ENCODE results near the gene APPBP2. TPM values are rescaled to one million over a fixed set of nuclear protein-coding genes. Genes with fewer than 3 reads are reported as not detected.

The APPBP2 gene
- total and polyA plus RNA-seq, 12 donors = 5.5 to 63.4 (median 36.1) TPM

DNA sequence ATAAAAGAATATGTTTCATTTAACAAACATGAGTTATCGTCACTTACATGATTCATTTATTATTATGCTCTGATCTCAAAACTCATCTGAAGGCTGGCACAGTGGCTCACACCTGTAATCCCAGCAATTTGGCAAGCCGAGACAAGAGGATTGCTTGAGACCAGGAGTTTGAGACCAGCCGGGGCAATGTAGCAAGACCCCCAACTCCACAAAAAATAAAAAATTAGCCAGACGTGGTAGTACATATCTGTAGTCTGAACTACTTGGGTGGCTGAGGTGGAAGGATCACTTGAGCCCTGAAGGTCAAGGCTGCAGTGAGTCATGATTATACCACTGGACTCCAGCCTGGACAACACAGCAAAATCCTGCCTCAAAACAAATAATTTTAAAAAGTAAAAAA, 16.0 kb downstream of the APPBP2 start:
- H3K4me3 ChIP-seq = no peak overlapping the region
- no peaks in the 10 kb centered on the region for H3K27me3 ChIP-seq
- no peaks in the 10 kb centered on the region for H3K9me3 ChIP-seq (replicated peaks in 1 of 3)
- H3K27ac ChIP-seq = no peak overlapping the region
- WGBS, 4 donors = 69 to 70% (median 69%) methylated on average over 4 of the region's 4 CpGs
- H3K36me3 ChIP-seq (replicated peaks in 1 of 2) = peaks cover 0 to 8% of the 10 kb centered on the region in 2 donors
- H3K4me1 ChIP-seq (replicated peaks in 1 of 2) = peaks cover 9 to 43% of the 10 kb centered on the region in 2 donors
- TF ChIP-seq POLR2A (IDR thresholded peaks at IDR 0.05) = no peak
- TF ChIP-seq, protein P1, sequence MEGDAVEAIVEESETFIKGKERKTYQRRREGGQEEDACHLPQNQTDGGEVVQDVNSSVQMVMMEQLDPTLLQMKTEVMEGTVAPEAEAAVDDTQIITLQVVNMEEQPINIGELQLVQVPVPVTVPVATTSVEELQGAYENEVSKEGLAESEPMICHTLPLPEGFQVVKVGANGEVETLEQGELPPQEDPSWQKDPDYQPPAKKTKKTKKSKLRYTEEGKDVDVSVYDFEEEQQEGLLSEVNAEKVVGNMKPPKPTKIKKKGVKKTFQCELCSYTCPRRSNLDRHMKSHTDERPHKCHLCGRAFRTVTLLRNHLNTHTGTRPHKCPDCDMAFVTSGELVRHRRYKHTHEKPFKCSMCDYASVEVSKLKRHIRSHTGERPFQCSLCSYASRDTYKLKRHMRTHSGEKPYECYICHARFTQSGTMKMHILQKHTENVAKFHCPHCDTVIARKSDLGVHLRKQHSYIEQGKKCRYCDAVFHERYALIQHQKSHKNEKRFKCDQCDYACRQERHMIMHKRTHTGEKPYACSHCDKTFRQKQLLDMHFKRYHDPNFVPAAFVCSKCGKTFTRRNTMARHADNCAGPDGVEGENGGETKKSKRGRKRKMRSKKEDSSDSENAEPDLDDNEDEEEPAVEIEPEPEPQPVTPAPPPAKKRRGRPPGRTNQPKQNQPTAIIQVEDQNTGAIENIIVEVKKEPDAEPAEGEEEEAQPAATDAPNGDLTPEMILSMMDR (IDR thresholded peaks at IDR 0.05) = no peak
- intact Hi-C loops (cut with DNase I) = no loop called here
- DNase-seq = peak in 5 of 7 donors; percentile 24 to 49 (median 31)

DNA sequence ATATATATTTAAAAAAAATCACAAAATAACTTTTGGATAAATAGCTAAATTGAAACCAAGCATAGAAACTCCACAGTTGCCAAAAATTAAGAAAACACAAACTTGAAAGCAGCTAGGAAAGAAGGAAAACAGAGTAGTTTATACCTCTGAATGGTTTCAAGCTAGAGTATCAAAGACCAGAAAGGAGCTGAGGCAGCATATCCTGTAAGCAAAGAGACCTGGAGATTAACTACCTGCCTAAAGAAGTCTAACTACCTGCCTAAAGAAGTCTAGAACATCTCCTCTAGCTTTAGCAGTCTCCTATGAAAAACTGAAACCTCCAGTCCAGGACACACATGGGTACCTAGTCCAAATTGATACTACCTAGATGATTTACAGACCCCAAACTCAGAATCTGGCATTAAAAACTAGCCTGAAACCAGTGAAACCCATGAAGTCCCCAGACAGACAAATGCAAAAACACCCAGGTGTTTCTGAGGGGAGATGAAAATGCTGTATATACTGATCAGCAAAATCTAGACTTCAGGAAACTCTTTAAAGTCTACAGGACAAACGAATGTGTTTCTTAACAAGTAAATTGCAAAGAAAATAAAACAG, 17.6 kb downstream of the APPBP2 start:
- WGBS, 4 donors = 69 to 78% (median 75%) methylated on average over 1 of the region's 1 CpG
- TF ChIP-seq, protein P1 (IDR thresholded peaks at IDR 0.05) = no peak
- TF ChIP-seq POLR2A (IDR thresholded peaks at IDR 0.05) = no peak
- peaks cover 0 to 8% of the 10 kb centered on the region in 2 donors for H3K36me3 ChIP-seq (replicated peaks in 1 of 2)
- H3K27me3 ChIP-seq = no peaks in the 10 kb centered on the region
- H3K4me1 ChIP-seq (replicated peaks in 1 of 2) = peaks cover 9 to 43% of the 10 kb centered on the region in 2 donors
- no peak overlapping the region for H3K27ac ChIP-seq
- H3K4me3 ChIP-seq = no peak overlapping the region
- intact Hi-C loops (cut with DNase I) = no loop called here
- DNase-seq = no peak
- no peaks in the 10 kb centered on the region for H3K9me3 ChIP-seq (replicated peaks in 1 of 3)

DNA sequence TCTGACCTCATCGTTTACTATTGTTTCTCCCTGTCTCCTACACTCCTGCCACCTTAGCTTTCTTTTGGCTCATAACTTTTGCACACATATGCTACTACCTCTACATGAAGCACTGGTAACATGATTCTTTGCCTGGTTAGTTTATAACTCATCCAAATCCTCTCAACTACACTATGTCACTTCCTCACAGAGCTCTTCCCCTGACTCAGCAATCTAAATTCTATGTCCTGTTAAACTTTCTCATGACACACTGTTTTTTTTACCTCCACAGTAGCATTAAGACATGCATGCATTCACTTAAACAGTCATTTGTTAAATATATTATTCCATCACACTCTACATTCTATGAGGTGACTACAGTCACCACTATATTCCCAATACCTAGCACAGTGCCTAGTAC, 19.7 kb downstream of the APPBP2 start:
- peak overlapping the region in 3 of 5 donors; percentile 7 to 55 (median 41) for H3K27ac ChIP-seq
- H3K36me3 ChIP-seq (replicated peaks in 1 of 2) = no peaks in the 10 kb centered on the region
- 46 to 73% (median 57%) methylated on average over 1 of the region's 1 CpG for WGBS, 4 donors
- intact Hi-C loops (cut with DNase I) = no loop called here
- no peaks in the 10 kb centered on the region for H3K9me3 ChIP-seq (replicated peaks in 1 of 3)
- H3K4me3 ChIP-seq = no peak overlapping the region
- DNase-seq = no peak
- peaks cover 9 to 51% of the 10 kb centered on the region in 2 donors for H3K4me1 ChIP-seq (replicated peaks in 1 of 2)
- TF ChIP-seq POLR2A (IDR thresholded peaks at IDR 0.05) = no peak
- TF ChIP-seq, protein P1 (IDR thresholded peaks at IDR 0.05) = no peak
- H3K27me3 ChIP-seq = no peaks in the 10 kb centered on the region

DNA sequence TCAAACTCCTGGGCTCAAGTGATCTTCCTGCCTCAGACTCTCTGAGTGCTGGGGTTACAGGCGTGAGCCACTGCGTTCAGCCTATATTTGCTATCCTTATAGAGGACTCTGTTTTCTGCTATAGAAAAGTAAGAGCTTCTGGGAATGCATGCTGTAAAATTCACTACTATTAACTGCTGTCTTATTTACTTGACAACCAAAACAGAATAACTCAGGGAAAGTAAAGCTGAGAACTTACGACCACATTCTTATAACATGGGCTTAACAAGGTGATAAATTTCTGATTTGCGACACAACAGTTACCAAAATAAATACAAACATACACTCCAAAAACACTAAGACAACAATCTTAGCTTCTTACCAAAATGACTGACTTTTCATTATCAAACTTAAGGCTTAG, 23.9 kb downstream of the APPBP2 start:
- no peak for DNase-seq
- peaks cover 0 to 15% of the 10 kb centered on the region in 2 donors for H3K36me3 ChIP-seq (replicated peaks in 1 of 2)
- intact Hi-C loops (cut with DNase I) = no loop called here
- H3K4me3 ChIP-seq = no peak overlapping the region
- 93 to 95% (median 94%) methylated on average over 4 of the region's 4 CpGs for WGBS, 4 donors
- H3K9me3 ChIP-seq (replicated peaks in 1 of 3) = no peaks in the 10 kb centered on the region
- H3K27ac ChIP-seq = no peak overlapping the region
- peaks cover 0 to 22% of the 10 kb centered on the region in 2 donors for H3K4me1 ChIP-seq (replicated peaks in 1 of 2)
- TF ChIP-seq POLR2A (IDR thresholded peaks at IDR 0.05) = no peak
- TF ChIP-seq, protein P1 (IDR thresholded peaks at IDR 0.05) = no peak
- H3K27me3 ChIP-seq = no peaks in the 10 kb centered on the region
